Ishikawa (cell line): ENCODE measurements around the gene LIN7C.

Source experiments
- CREB1 ChIP-seq: IDR thresholded peaks from 2 replicates; pipeline ENCODE4 v1.6.1; 2012; ENCODE audit warnings: low read depth
- TF ChIP-seq, protein P1 (sequence below): IDR thresholded peaks from 2 replicates; pipeline ENCODE4 v1.6.1; 2012

DNA sequence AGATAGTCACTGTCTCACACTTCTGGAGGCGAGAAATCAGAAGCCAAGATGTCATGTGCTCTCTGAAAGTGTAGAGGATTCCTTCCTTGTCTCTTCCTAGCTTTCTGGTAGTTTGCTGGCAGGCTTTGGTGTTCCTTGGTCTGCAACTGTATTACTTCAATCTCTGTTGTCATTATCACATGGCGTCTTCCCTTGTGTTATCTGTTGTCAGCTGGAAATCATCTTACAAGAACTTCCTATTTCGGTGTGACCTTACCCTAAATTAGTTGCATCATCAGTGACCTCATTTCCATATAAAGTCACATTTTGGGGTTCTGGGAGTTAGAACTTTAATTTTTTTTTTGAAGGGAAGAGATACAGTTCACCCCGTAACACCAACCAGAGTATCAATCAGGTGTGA lies 3.3 kb upstream of the LIN7C start:
- no peak for TF ChIP-seq CREB1
- TF ChIP-seq, protein P1, sequence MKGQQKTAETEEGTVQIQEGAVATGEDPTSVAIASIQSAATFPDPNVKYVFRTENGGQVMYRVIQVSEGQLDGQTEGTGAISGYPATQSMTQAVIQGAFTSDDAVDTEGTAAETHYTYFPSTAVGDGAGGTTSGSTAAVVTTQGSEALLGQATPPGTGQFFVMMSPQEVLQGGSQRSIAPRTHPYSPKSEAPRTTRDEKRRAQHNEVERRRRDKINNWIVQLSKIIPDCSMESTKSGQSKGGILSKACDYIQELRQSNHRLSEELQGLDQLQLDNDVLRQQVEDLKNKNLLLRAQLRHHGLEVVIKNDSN = no peak
